ENCODE measurements around the gene ERO1A.

Gene ERO1A

DNA sequence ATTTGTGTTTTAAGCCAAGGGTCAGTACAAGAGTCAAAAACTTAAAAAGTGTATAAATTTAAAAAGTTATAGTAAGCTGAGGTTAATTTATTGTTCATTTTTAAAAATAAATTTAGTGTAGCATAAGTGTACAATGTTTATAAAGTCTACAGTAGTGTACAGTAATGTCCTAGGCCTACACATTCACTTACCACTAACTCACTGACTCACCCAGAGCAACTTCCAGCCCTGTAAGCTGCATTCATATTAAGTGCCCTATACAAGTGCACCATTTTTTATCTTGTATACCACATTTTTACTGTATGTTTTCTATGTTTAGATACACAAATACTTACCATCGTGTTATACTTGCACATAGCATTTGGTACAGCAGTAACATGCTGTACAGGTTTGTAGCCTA lies 105.0 kb downstream of the ERO1A start:
- H3K14ac ChIP-seq (ENCODE audit: low read length) = no peak overlapping the region
- no peak overlapping the region for H2AK5ac ChIP-seq (ENCODE audit: low read depth, low read length)
- no CpG with 5 or more reads among the region's 1 CpG for WGBS, 2 donors (ENCODE audit: extremely low coverage in 2 of 2, insufficient read length in 2 of 2, insufficient replicate concordance in 1 of 2)
- H3K4me3 ChIP-seq (ENCODE audit: low read length in 2 of 2) = no peak overlapping the region
- no peaks in the 10 kb centered on the region for H3K27me3 ChIP-seq (ENCODE audit: control insufficient read depth in 3 of 3, insufficient read depth in 3 of 3, low read depth in 1 of 3, low read length in 3 of 3)
- H3K27ac ChIP-seq (replicated peaks; ENCODE audit: low read length) = no peak overlapping the region
- H2BK5ac ChIP-seq (ENCODE audit: low read length) = no peak overlapping the region
- H3K23ac ChIP-seq (ENCODE audit: low read depth, low read length, poor library complexity) = no peak overlapping the region
- no peak overlapping the region for H2AFZ ChIP-seq (ENCODE audit: low read length)
- no peak overlapping the region for H4K91ac ChIP-seq (ENCODE audit: low read depth, low read length, poor library complexity)
- H3K9ac ChIP-seq (ENCODE audit: low read depth, low read length, poor library complexity) = no peak overlapping the region
- H3K36me3 ChIP-seq (replicated peaks in 1 of 2; ENCODE audit: control insufficient read depth in 2 of 2, insufficient read depth in 2 of 2, low read length in 2 of 2) = no peaks in the 10 kb centered on the region
- H3K4me2 ChIP-seq (ENCODE audit: insufficient read depth, low read length, poor library complexity, severe bottlenecking) = no peak overlapping the region
- H3K18ac ChIP-seq (ENCODE audit: low read length) = no peak overlapping the region
- H3K79me1 ChIP-seq (ENCODE audit: low read depth, low read length) = no peaks in the 10 kb centered on the region
- no peak overlapping the region for H2BK120ac ChIP-seq (ENCODE audit: low read depth, low read length)
- no peak overlapping the region for H2BK12ac ChIP-seq (ENCODE audit: low read length)
- H4K8ac ChIP-seq (ENCODE audit: low read depth, low read length) = no peak overlapping the region
- H3K4me1 ChIP-seq (ENCODE audit: control insufficient read depth in 2 of 2, insufficient read depth in 1 of 2, low read depth in 1 of 2, low read length in 2 of 2) = no peaks in the 10 kb centered on the region
- H3K4ac ChIP-seq (ENCODE audit: low read length) = no peak overlapping the region
- H2BK15ac ChIP-seq (ENCODE audit: low read length) = no peak overlapping the region
- no peak for DNase-seq (ENCODE audit: low spot score)
- no peaks in the 10 kb centered on the region for H3K9me3 ChIP-seq (replicated peaks in 1 of 2; ENCODE audit: control insufficient read depth in 2 of 2, insufficient read depth in 1 of 2, low read depth in 1 of 2, low read length in 2 of 2)

Measured in neuronal stem cell (in vitro differentiated cells).